CD4-positive, alpha-beta T cell treated with Interleukin-4 for 1 hour (primary cell): ENCODE measurements around the gene RBBP4.
"Not testable (repeated sequence)": the region's sequence is repeated elsewhere in the genome, so short reads cannot be mapped to it uniquely, and the experiment has no call there.

Experiments
- DNase-seq, 2 donors: peaks; one replicate each; pipeline ENCODE4 v3.0.0-alpha.2; 2020 to 2022

The RBBP4 gene

GRCh38 chr1:32696041-32696440 is 45.0 kb downstream of the RBBP4 start:
- no peak for DNase-seq

GRCh38 chr1:32696996-32697395 is 46.0 kb downstream of the RBBP4 start:
- DNase-seq = not testable (repeated sequence)

- no peak for DNase-seq
These were observed 50.5 kb downstream of the RBBP4 start for GRCh38 chr1:32701421-32701911.

- no peak for DNase-seq
These were observed 51.1 kb downstream of the RBBP4 start for GRCh38 chr1:32701951-32702598.

DNA sequence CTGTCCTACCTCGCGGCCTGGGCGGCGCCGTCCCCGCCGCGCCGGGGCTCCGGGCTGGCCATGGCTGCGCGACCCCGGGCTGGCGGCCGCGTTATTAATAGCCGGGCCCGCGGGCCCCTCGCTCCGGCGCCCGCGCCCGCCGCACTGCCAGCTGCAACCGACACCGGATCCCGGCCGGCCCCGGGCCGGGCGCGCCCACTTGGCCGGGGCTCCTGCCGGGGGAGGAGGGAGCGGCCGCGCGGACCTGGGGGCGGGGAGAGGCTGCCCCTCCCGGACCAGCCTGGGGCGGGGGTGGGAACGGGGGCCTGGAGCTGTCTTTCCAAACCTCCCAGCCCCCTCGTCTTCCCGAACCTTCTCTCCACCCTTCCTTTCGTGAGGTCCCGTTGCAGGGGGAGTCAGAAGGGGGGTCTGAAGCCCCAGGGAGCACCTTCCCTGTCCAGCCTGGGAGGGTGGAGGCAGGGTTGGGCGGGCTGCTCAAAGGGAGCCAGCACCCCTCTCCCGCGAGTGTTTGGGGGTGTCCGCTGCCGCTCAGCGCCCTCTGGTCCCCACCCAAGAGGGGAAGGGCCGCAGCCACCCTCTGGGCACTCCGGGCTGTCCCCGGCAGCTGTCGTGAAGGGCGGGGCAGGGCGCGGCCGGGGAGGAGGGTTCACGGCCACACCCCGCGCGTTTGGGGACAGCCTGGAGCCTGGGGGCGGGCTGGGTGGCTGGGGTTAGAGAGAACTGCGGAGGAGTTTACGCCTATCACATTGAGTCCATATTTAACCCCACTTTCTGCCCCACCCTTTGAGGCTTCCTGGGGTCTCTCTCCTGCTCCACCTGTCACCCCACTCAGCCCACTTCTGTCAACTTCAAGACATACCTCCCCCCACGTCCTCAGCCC is 51.8 kb downstream of the RBBP4 start, which contains the start of gene SYNC:
Gene SYNC (minus strand): TSS at position 172 of the 880 bp plus-strand sequence. CDS start 110 bp downstream, at position 62.
- DNase-seq = no peak

DNA sequence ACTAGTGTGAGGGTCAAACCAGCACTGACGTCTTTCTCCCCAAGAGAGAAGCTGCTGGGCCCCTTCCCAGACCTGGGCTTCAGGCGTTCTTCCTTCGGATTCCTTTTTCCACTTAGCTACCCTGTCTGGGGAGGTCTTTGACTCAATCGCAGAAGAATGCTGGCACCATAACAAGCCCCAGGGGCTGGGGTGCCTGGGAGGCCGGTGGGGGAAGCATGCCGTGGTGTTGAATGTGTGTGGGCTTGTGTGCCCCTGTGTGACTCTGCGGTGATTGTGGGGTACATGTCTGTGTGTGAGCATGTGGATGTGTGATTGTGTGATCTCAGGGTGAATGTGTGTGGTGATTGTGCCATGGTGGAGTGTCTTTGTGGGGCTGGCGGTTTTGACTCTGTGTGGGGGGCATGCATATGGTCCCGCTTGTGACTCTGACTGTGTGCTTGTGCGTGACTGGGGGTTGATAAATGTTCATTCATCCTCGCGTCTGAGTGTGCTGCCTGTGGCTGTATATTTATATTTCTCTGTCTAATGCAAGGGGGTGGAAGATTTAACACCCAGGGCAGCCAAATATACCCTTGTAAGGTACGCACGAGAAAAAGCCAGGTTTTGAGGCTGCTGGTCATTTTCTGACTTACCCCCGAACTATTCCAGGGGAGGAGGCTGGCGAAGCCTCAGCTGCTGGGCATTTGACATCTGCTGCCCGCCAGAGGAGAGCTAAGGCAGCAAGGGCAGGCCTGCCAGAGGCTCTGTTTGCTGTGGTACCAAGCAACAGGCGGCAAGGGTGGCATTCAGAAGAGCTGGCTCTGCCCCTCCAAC is 52.7 kb downstream of the RBBP4 start:
- DNase-seq = no peak

DNA sequence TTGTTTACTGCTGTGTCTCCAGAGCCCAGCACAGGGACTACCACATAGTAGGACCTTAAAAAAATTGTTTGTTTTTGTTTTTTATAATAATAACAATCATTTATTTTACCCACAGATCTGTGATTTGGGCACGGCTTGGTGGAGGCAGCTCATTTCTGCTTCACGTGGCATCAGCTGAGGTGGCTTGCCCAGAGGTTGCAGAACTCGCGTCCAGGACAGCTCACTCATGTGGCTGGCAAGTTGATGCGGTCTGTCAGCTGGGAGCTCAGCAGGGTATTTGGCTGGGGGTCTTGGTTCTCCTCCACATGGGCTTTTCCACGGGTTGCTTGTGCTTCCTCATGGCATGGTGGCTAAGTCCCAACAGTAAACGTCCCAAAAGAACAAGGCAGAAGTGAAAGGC is 54.5 kb downstream of the RBBP4 start:
- no peak for DNase-seq

DNA sequence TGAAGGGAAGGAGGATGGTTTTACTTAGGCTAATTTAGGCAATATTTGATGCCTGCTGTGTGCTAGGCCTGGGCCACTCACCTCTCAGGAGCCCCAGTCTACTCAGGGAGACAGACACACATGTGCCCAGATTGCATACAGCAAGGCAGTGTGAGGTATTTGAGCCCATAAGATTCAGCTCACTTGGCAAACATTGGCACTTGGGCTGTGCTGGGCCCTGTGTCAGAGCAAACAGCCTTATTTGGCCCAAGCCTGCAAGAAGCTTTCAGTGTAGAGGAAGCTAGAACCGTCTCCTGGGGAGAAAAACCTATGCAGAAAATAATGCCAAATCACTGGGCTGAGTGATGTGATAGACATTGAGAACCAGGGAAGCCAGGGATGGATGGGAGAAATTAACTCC is 55.5 kb downstream of the RBBP4 start:
- no peak for DNase-seq

- no peak for DNase-seq
These were observed 58.1 kb downstream of the RBBP4 start for GRCh38 chr1:32709075-32709474.

DNA sequence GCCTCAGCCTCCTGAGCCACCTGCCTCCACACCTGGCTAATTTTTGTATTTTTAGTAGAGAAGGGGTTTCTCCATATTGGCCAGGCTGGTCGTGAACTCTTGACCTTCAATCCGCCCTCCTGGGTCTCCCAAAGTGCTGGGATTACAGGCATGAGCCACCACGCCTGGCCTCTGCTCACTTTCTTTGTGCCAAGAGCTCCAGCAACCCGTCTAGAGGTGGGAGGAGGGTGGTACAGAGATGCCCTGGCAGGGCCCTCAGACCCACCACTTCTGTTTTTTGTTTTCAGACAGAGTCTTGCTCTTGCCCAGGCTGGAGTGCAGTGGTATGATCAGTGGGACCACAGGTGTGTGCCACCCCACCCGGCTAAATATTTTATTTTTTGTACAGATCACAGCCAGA is 58.5 kb downstream of the RBBP4 start:
- no peak for DNase-seq

- DNase-seq = peak in 1 of 2 donors; percentile 12
These were observed 60.2 kb downstream of the RBBP4 start for GRCh38 chr1:32711221-32711620.

- DNase-seq = no peak
These were observed 62.1 kb downstream of the RBBP4 start for GRCh38 chr1:32713081-32713480.

DNA sequence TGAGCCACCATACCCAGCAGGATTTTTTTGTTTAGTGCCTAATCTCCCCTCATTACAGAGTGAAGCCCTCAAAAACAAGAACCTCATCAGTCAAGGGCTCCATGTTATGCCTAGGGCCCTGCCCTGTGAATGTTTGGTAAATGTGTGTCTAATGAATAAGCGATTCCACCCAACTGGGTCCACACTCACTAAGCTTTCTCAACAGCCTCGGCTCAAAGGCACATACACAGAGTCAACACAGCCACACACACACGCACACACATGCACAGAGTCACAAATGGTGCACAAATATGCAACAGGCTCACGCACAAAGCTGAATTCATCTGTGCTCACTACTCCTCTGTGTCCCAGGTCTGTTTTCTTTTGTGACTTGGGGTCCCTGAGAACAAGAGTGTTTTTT is 63.3 kb downstream of the RBBP4 start:
- no peak for DNase-seq

- no peak for DNase-seq
These were observed 64.9 kb downstream of the RBBP4 start for GRCh38 chr1:32715901-32716311.

DNA sequence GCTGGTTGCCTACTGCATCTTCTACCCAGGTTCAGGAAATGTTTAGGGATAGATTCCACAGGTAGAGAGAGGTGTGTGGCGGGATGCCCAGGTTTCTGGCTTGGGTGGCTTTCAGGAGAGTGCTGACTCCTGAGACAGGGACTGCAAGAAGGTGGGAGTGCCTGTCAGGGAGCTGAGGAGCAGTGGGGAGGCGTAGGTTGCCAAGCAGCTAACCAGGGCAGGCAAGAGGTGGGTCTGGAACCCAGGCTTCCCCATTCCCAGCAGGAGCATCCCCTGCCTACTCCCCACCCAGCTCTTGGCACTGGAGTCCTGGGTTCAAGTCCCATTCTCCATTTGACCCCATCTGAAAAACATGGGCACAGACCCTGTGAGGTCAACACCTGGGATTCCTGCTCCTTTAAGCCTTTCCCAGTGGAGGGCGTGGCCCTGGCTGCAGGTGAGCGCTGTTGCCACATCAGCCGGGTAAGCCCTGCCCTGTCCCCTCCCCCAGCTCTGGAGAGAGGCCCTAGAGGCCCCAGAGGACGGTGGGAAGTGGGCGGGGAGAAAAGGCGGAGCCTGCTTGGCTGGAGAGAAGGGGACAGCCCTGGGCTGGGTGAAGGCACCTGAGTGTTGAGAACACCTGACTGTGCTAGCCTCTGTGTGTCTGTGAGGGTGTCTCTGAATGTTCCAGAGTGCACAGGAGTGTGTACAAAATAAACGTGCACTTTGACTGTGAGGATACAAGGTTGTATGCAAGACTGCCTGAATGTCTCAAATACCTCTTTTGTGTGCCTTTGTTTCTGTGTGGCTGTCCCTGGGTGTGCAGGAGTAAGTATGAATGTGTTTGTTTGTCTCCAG is 65.5 kb downstream of the RBBP4 start:
- peak; percentile 35 to 48 for DNase-seq

- no peak for DNase-seq
These were observed 66.5 kb downstream of the RBBP4 start for GRCh38 chr1:32717503-32717902.

DNA sequence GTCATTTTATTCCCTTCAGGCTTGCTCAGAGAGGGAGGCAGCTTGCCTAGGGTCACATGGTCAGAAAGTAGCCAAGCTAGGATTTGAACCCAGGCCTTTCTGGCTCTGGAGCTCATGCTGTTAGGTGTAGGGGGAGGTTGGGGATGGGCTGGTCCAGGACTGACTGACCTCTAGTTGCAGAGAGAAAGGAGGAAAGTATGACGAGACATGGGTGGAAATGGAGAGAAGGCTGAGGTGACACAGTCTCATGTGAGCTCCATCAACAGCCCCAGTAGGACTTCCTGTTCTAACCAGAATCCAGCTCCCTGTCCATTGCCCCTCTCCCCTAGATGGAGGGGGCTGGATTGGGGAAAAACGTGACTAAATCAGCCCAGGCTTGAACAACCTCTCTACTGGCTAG is 67.0 kb downstream of the RBBP4 start:
- DNase-seq = no peak

DNA sequence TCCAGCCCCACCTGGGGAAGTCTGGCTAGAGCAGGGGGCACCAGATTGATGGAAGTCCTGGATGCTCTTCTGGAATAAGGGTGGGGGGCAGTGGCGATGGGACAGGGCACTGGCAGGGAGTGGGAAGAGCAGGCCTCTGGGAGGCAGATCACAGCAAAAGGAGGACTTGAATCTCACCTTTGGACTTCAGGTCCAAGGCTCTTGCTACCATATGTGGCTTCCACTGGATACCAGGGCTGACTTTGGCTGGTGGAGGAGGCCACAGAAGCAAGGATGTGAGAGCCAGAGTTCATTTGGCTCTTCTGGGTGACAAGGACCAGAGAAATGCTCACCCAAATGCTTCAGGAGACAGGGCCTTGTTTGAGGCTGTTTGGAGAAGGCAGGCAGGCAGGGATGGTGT is 67.5 kb downstream of the RBBP4 start:
- no peak for DNase-seq

- DNase-seq = no peak
These were observed 68.8 kb downstream of the RBBP4 start for GRCh38 chr1:32719681-32720275.

DNA sequence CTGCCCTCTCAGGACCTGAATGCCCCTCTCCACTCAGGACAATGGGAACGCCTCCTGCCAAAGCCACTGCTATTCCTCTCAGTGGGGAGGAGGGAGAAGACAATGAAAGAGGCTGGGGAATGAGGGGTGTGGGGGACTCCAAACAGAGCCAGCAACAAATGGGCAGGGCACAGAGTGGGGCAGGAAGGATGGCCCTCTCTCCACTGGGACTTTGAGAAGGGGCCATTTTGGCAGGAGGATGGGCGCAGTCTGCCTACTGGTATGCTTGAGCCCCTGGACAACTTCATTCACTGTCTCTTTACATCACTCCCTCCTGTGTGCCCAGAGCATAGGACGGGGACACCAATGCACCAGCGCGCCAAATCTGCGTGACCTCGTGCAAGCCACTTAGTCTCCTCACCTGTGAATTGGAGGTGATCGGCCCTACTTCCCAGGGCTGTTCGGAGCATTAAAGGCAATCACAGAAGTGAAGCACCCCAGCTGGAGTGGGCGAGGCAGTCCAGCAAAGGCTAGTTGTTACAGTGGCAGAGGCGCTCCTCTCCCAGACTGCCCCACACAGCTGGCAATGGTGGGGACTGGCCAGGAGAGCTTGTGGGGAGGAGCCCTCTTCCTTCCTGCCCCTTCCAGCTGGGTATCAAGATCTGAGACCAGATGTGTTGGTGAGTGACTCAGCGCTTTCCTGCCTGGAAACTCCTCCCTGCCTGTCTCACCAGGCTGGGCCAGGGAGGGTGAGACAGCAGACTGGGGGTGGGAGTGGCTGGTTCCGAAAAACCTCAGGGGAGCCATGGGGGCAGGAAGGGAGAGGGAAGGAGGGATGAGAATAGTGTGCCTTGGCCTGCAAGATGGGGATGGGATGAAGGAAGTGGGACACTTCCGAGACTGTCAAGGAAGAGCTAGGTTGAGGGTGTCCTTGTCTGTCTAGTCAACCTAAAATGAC is 73.9 kb downstream of the RBBP4 start:
- peak in 1 of 2 donors; percentile 35 for DNase-seq

DNA sequence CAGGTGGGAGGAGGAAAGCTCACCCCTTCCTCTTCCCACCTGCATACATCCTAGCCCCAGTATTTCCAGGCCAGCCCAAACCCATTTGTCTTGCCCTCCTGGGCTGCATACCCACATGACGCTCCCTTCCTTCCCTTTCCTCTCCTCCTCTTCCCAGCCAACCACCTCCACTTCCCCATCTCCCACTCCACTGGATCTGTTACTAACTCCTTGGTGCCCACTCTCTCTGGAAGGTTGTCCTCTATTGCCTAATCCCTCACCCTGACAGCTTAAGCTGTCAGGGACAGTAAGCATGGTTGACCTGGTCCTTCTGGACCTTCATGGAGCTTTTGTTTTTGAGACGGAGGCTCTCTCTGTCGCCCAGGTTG is 74.6 kb downstream of the RBBP4 start:
- no peak for DNase-seq
